Iris pigment epithelial cell (primary cell): Measurements from ENCODE around the gene SH3BGRL2.
"Not testable (repeated sequence)": the region's sequence is repeated elsewhere in the genome, so short reads cannot be mapped to it uniquely, and the experiment has no call there.

Experiments used
- DNase-seq: peaks from one replicate; pipeline ENCODE4 v3.0.0-alpha.2; 2011; ENCODE audit warnings: low read depth

Gene SH3BGRL2

DNA sequence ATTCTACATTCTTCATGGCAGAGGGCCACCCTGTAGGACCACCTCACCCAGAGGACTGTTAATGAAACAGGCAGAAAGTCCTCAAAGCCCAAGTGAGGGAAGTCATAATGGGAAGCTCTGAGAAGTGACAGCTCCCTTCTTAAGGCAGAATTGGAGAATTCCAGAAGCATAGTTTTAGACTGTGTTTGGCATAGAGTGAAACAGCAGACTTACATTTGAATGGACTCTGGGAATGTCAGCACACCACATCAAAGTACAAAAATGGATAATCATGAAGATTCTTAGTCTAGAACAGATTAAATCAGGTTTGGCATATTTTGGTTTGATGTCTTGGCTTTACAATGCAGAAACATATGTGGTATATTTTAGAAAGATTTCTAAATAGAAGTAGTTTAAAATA lies 17.9 kb downstream of the SH3BGRL2 start:
- no peak for DNase-seq

DNA sequence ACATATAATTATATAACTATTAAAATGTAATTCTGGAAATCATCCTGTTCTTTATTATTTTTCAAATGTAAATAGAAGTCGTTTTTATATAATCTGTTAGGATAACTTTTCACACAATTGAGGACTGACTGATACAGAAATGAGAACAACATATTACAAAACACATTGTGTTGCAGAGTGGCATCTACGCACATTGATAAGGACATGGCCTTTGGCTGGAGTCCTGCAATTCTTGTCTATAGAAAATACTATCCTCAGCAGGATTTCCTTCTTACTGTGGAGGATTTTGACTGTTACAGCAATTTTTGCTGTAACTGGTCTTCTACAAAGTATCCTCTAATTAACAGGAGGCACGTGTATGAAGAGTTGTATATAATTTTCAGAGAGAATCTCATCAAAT lies 19.8 kb downstream of the SH3BGRL2 start:
- no peak for DNase-seq

GRCh38 chr6:79656134-79656533 lies 25.0 kb downstream of the SH3BGRL2 start:
- DNase-seq, result no peak

DNA sequence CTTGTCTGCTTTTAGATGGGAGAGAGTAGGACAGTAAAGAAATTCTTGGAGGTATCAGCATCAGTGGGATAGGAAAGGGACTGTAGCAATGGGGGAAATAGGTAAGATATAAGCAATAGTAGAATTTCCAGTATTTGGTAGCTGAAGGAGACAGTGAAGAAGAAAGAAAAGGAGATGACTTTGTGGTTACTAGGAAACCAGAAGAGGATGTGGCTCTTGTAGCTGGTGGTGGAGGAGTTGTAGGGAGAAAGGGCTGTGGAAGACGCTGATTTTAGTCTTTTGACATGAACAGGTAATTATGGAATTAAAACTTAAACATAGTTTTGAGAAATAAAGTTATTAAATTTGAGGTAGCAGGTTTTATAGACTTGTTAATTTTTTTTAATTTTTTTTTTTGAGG lies 26.1 kb downstream of the SH3BGRL2 start:
- no peak for DNase-seq

- DNase-seq, result not testable (repeated sequence)
Measured at GRCh38 chr6:79663655-79664054, 32.5 kb downstream of the SH3BGRL2 start.

DNA sequence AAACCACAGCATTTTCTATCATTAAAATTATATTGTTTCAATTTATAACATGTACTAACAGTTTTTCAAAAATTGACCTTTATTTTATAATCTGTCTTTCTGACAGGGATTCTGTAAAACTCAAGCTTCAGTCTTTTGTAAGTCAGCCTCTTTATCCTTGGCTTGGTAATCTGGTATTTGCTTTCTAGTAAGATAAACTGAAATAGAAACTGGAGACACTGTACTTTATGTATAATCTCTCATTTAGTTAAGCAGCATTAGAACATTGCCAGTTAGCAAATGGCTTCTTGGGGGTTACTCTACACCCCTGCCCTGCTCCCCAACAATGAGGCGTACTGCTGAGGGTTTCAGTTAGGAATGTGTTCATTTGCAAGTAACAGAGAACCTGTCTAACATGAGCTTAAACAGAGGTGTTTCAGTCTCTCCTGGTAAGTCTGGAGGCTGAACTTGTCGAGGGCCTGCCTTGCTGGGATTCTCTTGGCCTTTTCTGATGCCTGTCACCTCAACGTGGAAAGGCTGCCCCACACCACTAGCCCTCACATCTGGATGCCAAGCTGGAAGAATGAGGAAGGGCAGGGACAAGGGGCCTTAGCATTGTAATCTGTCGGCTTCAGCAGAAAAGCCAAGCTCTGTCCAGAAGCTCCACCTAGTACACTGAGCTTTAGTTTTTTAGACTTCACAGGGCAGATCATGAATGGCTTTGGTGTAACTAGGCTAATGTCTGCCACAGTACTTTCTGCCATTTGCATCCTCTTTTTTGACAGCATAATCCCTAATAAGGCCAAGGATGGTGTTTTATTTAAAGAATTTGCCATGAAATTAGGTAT lies 34.8 kb downstream of the SH3BGRL2 start:
- DNase-seq, result no peak

- DNase-seq, result no peak
Measured at GRCh38 chr6:79666634-79667033, 35.5 kb downstream of the SH3BGRL2 start.

- no peak for DNase-seq
Measured at GRCh38 chr6:79668381-79668780, 37.3 kb downstream of the SH3BGRL2 start.

DNA sequence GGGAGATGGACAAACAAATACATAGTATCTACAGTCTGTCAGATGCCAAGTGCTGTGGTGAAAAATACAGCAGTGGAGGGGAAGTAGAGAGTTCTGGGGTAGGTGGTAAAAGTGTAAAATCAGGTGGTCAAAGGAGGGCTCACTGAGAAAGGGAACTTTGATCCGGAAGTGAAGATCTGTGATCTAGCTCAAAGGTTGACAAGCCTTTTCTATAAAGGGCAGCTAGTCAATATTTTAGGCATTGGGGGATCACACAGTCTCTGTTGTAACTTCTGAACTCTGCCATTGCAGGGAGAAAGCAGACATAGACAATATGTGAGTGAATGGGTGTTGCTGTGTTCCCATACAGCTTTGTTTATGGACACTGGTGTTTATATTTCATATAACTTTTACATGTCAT lies 38.6 kb downstream of the SH3BGRL2 start:
- no peak for DNase-seq

DNA sequence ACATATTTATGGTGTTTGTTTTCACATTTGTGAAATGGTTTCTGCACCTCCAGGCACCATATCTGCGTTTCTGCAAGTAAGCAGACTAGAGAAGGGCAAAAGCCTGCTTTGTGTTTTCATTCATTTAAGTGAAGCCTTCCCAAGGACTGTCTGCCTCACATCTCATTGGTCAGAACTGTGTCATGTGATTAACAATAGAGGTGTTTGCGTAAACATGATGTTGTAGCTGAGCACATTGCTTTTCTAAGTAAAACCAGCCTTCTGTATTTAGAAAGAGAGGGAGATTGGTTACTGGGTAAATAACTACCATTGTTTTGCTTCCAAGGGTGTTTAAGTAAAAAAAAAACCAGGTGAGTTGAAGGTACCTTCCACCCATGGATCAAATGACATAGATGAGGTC lies 39.7 kb downstream of the SH3BGRL2 start:
- no peak for DNase-seq

GRCh38 chr6:79671600-79672266 lies 40.6 kb downstream of the SH3BGRL2 start:
- DNase-seq, result peak; percentile 75

- peak; percentile 66 for DNase-seq
Measured at GRCh38 chr6:79672631-79673111, 41.5 kb downstream of the SH3BGRL2 start.

GRCh38 chr6:79673947-79674346 lies 42.8 kb downstream of the SH3BGRL2 start:
- DNase-seq, result no peak

DNA sequence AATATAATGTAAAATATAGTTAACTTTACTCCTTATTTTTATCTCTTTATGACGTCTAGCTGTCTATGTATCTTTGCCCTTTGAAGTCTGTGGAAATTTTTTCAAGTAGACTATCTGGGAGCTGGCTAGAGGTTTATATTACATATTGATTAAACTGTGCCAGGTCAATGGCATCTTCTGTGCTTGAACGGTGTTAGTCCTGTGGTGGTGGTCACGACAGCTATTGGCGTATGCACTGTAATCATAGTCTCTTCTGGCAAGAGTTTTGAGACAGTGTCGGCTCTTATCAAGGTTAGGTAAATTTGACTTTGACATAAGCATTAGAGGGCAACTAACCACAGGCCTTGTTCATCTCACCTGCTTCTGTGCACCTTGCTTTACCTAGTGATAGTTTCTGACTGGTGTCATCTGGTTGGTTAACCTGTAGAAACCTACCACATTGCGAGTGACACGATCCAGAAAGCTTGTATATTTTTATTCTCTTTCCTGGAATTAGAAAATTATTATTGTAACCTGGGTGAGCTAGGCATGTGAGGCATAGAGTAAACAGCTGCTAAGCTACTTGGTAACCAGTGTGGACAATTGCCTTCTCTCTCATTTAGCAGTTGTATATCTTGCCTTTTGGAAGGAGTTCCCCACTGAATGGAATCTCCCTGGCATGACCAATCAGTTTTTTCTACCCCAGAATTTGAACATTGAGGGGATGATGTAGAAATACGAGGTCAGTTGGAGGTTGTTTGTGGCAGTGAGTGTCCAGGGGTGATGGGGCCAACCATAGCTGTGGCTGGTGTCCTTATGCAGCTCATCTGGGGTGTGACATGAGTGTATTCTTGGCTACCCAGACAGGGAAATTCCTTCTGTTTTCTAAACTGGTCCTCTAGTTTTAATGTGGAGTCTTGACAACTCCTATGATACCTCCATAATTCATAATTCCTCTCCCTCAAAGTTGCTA lies 45.9 kb downstream of the SH3BGRL2 start:
- no peak for DNase-seq

GRCh38 chr6:79682682-79683081 lies 51.6 kb downstream of the SH3BGRL2 start:
- DNase-seq, result not testable (repeated sequence)

GRCh38 chr6:79684876-79685275 lies 53.7 kb downstream of the SH3BGRL2 start:
- no peak for DNase-seq

GRCh38 chr6:79686707-79687309 lies 55.7 kb downstream of the SH3BGRL2 start:
- DNase-seq, result no peak

DNA sequence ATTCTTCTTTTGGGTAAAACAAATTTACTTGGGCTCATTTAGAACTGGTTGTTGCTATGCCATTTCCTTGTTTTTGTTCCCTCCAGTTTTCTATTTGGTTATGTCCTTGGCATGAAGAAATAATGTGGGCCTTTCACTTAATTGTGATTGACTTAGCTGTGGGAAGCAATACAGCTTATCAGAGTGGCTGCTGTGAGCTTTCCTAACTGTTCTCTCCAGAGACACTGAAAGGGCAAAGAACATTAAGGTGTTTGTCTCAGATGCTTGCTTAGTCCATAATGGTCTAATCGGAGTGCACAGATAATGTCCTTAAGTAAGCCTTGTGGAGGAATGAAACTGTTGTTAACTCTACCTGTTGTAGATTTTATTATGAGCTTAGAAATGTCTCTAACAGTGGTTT lies 56.6 kb downstream of the SH3BGRL2 start:
- no peak for DNase-seq

DNA sequence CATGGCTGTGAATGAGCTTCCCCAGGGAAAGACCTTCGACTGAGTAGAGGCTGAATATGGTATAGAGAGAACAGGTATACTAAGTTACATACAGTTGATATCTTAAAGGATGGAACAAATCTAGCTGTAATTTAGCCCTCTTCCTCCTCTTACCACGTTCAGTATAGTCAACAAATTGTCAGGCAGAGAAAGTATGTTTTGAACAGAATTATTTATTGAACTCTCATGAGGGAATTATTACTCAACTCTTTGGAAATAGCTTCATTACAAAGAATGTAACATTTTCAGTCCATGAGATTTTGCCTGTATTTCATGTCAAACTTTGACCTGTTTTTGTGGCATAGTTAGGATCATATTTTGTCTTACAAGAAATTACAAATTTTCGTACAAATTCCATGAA lies 63.0 kb downstream of the SH3BGRL2 start:
- no peak for DNase-seq

DNA sequence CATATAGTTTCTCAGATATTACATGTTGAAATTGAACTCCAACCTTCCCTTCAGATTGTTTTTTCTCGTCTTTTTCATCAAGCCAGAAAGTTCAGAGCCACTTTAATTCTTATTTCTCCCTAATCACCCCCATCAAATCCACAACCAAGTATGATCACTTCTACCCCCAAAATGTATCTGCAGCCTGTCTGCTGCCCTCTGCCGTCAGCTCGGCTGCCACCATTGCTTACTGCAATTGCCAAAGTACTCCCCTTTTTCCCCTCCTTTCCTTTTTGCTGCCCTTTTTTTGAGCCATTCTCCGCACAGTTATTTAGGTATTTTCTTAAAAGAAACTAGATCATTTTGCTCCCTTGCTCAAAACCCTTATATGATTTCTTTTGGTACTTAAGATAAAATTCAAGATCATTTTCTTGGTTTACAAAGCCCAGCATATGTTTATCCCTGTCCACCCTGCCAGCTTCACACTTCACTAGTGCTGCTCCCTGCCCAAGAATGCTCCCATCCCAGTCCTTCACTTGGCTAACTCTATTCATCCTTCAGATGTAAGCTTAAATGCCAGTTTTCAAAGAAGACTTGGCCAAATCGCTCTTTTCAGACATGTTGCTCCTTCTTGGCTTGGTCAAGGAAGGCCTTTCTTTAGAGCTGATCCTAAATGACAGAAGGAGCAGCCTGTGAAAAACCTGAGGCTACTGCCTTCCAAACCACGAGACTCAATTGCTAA lies 63.7 kb downstream of the SH3BGRL2 start:
- no peak for DNase-seq

GRCh38 chr6:79697430-79697829 lies 66.3 kb downstream of the SH3BGRL2 start:
- no peak for DNase-seq
